GM18526 (cell line): ENCODE results near the gene PRKCH.

Experiments used
- POLR2A ChIP-seq: IDR thresholded peaks from 3 replicates; pipeline ENCODE4 v1.6.1; 2011; ENCODE audit not compliant: insufficient read length; ENCODE audit errors: extremely low read depth

The PRKCH gene

GRCh38 chr14:61346793-61347192, 25.4 kb downstream of the PRKCH start:
- no peak for TF ChIP-seq POLR2A

DNA sequence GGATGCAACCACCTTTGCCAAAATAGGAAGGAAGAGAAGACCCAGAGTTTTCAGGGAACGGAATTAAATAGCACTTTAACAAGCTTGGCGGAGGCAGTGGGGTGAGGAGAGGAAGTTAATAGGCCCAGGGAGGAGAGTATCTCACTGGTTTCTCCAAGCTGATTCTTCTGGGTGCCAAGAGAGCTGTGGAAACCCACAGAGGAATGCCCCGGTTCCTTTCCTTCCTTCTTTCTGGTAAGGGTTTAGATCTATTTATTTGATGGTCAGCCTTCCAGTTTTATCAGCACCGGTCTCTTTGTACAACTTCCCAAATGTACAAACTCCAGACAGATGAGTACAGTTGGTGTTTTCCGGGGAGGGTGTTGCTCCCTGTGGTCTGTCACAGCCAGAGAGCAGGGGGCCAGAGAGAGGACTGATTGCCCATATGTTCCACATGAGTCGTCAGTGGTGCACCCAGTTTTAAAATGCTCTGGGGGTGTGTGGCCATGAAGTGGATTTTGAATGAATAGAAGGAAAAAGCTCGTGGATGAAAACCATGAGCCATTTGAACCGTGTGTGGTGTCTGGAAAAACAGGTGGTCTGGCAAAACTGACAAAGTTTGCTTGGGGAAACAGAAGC, 26.6 kb downstream of the PRKCH start:
- TF ChIP-seq POLR2A = no peak

DNA sequence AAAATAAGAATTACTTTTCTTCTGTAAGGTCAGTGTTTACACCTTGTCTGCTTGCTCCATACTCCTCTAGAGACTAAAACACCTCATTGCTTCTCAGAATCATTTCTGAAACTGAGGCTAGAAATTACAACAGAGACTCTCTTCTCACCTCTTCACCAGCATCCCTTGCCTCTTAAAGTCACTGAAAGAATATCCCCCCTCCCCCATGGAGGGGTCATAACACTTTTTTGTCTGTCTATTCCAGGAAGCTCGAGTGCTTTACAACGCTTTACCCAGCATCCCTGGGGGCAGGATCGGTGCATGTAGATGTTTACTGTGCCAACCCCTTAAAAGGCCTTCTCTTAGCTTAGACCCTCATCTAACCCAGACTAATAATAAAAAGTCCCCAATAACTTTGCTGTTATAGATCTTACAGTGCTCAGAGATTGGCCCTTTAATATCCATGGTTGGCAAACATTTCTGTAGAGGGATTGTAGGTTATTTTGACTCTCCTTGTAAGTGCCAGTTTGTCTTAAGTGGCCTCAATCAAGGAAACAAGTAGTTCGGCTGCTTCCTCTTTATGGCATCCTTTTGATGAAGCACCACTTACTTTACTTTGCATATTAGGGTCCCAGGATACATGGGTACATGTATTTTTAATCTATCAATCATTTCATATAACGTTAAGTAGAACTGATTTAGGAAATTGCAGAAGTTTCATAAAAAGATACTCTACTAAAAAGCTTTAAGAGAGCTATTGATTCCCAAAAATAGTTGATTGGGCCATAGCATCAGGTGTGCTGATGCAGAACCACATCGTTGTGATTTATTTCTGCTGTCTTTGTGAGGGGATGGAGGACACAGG, 29.3 kb downstream of the PRKCH start:
- no peak for TF ChIP-seq POLR2A

DNA sequence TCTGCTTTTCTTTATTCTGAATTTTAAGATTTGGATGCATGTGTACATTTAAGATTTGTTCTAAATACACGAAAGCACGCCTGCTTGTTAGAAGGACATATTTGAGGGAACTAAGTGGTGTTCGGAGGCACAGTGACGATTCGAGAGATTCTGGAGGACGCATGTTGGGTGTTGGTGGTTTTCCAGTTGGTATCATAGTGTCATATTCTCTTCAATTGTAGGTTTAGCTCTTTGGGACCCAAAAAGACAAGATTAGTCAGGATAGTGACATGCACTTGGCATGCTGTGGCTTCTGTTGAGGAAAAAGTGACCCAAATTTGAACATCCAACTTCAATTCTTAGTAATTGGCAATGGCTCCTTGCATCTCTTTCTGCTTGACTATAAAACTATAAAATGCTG, 30.1 kb downstream of the PRKCH start:
- TF ChIP-seq POLR2A = no peak

GRCh38 chr14:61355892-61356325, 34.5 kb downstream of the PRKCH start:
- TF ChIP-seq POLR2A = no peak

- TF ChIP-seq POLR2A = no peak
Observed at GRCh38 chr14:61357123-61357522, 35.7 kb downstream of the PRKCH start.

GRCh38 chr14:61358554-61359226, 37.3 kb downstream of the PRKCH start:
- TF ChIP-seq POLR2A = no peak

- no peak for TF ChIP-seq POLR2A
Observed at GRCh38 chr14:61360796-61361525, 39.6 kb downstream of the PRKCH start.

GRCh38 chr14:61362072-61362750, 40.8 kb downstream of the PRKCH start:
- no peak for TF ChIP-seq POLR2A

DNA sequence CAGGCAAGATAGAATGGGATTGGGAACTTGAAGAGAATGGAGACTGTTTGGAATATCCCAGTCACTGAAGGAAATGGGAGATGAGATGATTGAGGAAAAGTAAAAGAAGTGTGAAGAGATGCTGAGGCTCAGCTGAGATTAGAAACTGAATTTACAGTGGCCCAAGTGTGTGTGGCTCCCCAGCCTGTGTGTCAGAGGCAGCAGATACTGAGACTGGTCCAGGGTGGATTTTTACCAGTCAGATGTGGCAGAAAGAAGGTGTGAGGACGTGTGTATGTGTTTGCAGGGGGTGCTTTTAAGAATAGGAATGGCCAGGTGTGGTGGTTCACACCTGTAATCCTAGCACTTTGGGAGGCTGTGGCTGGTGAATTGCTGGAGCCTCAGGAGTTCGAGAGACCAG, 42.9 kb downstream of the PRKCH start:
- TF ChIP-seq POLR2A = no peak

DNA sequence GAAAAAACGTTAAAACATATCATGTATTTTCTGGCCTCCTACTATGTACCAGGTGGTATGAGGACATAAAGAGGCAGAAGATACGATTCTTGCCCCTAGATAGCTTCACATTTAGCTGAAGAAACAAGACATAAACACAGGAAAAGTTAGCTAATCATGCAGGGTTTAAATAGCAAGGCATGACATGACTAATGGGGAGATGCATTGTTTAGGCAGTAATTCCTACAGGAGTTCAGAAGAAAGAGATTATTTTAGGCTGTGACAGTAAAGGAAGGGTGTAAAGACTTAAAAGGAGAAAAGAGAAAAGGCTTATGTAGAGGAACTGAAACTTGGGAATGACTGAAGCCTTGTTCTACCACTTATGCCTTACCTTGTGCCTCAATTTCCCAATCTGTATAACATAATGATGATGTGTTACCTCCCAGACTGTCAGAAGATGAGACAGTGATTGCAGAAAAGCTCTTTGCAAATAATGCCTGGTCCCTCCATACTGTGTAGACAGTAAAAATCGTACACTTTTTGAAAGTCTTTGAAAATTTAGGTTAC, 44.4 kb downstream of the PRKCH start:
- TF ChIP-seq POLR2A = no peak

GRCh38 chr14:61368114-61368710, 46.8 kb downstream of the PRKCH start:
- TF ChIP-seq POLR2A = no peak

DNA sequence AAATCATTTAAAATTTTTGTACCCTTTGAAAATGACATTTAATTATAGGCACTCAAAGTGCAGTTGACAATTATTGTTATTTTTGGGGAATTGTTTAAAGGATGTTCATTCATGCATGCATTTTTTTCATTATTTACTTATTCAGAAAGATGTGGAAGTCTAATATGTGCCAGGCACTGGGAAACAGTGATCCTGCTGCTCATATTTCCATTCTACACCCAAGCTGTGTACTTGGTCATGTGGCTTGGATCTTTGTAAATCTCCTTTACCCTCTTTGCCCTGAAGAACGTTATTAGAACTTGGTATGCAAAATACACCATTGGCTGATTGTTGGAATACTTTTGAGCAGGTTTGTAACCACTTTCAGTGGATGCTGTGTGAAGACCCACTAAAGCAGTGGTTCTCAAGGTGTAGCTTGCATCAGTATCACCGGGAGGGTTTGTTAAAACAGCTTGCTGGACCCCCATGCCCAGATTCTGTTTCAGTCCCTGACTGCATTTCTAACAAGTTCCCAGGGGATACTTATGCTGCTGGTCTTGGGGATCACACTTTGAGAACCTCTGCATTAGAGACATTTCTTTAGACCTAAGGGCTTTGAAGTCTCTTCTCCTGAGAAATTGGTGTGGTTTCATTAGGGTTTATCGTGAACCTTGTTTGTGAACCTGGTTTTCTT, 47.5 kb downstream of the PRKCH start:
- no peak for TF ChIP-seq POLR2A

DNA sequence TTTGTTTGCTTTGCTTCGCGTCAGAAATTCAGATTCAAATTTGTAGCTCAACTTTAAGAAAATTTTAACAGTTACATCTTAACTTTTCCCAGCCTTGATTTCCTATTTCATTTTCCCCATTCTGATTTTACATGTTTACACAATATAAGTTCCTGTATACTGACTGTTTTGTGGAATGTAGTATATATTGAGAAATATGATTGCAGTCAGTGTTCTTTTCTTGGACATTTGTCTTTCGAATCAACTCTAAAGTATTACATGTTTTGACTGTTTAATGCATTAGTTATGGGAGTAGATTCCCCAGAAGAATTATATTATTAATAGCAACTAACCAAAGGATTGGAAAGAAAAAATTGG, 48.1 kb downstream of the PRKCH start:
- TF ChIP-seq POLR2A = no peak
